Glomerular visceral epithelial cell (primary cell): Measurements from ENCODE around the gene ZBTB7C.
A peak's percentile ranks its signal among the peaks of the same experiment; 100 is the strongest.

Experiments
- DNase-seq: peaks from one replicate; pipeline ENCODE4 v3.0.0-alpha.2; 2016; ENCODE audit errors: extremely low spot score

ZBTB7C gene

GRCh38 chr18:48355276-48356115, 53.7 kb downstream of the ZBTB7C start:
- no peak for DNase-seq

- DNase-seq, result no peak
Measured at GRCh38 chr18:48354746-48355260, 54.4 kb downstream of the ZBTB7C start.

GRCh38 chr18:48352051-48352755, 57.0 kb downstream of the ZBTB7C start:
- no peak for DNase-seq

- no peak for DNase-seq
Measured at GRCh38 chr18:48351216-48352050, 57.8 kb downstream of the ZBTB7C start.

GRCh38 chr18:48348739-48349138, 60.4 kb downstream of the ZBTB7C start:
- no peak for DNase-seq

GRCh38 chr18:48347756-48348326, 61.3 kb downstream of the ZBTB7C start:
- no peak for DNase-seq

GRCh38 chr18:48345596-48345995, 63.6 kb downstream of the ZBTB7C start:
- peak; percentile 21 for DNase-seq

GRCh38 chr18:48342581-48342980, 66.6 kb downstream of the ZBTB7C start:
- DNase-seq, result no peak

- DNase-seq, result no peak
Measured at GRCh38 chr18:48342125-48342524, 67.1 kb downstream of the ZBTB7C start.

GRCh38 chr18:48340560-48340959, 68.6 kb downstream of the ZBTB7C start:
- DNase-seq, result no peak

- no peak for DNase-seq
Measured at GRCh38 chr18:48339692-48340091, 69.5 kb downstream of the ZBTB7C start.

GRCh38 chr18:48338915-48339314, 70.3 kb downstream of the ZBTB7C start:
- no peak for DNase-seq

- DNase-seq, result no peak
Measured at GRCh38 chr18:48337053-48337452, 72.1 kb downstream of the ZBTB7C start.

GRCh38 chr18:48336332-48336731, 72.9 kb downstream of the ZBTB7C start:
- DNase-seq, result no peak

- DNase-seq, result no peak
Measured at GRCh38 chr18:48335829-48336228, 73.4 kb downstream of the ZBTB7C start.

- DNase-seq, result no peak
Measured at GRCh38 chr18:48334845-48335244, 74.3 kb downstream of the ZBTB7C start.

- DNase-seq, result no peak
Measured at GRCh38 chr18:48333563-48333962, 75.6 kb downstream of the ZBTB7C start.

- DNase-seq, result peak; percentile 81
Measured at GRCh38 chr18:48330016-48330991, 78.9 kb downstream of the ZBTB7C start.

- DNase-seq, result peak; percentile 75
Measured at GRCh38 chr18:48328473-48329210, 80.5 kb downstream of the ZBTB7C start.
